K562 (cell line): ENCODE data around the gene DGKB. TPM values are rescaled to one million over a fixed set of nuclear protein-coding genes. Genes with fewer than 3 reads are reported as not detected.

ENCODE experiments used
- ATAC-seq: fragments of 200-7000 bp; cut with Tn5 transposase; 3 replicates; pipeline ENCODE4 v1.9.1; 2020; ENCODE audit warnings: moderate library complexity
- BruUV-seq: library from RNA; stranded (reverse); fragments of 400-500 nt; replicated peaks from 2 replicates; lab custom pipeline; 2021; lab: Mats Ljungman, UMichigan
- CTCF ChIA-PET: fragments of 300-600 bp; formaldehyde crosslinking; extraction: SDS; loops from one replicate; lab custom pipeline; 2021; ENCODE audit warnings: low intra/inter-chr PET ratio; lab: Yijun Ruan, JAX
- POLR2A ChIA-PET: fragments of 300-600, 350-650 bp; sonication (Branson Sonifier 250); formaldehyde crosslinking; extraction: SDS; loops from one replicate; lab custom pipeline; 2021; ENCODE audit warnings: antibody characterized with exemption, inconsistent platforms; lab: Yijun Ruan, JAX
- DNase-seq, 4 experiments: peaks; one replicate each; pipeline versions ENCODE4 v3.0.0 to v3.0.0-alpha.2; 2011 to 2018; ENCODE audit warnings: low spot score in 3 of 4, mixed read lengths in 3 of 4; ENCODE audit errors: extremely low read depth in 1 of 4
- FAIRE-seq: peaks from 2 replicates; lab custom pipeline; 2011; peaks lifted over from hg19 to GRCh38; lab: Jason Lieb, UNC
- H2AFZ ChIP-seq: 2 replicates; pipeline ENCODE4 v1.6.0; 2011; ENCODE audit warnings: low read depth, low read length, control low read depth, inconsistent platforms
- H3K27ac ChIP-seq: fragments of 200-600 bp; 3 replicates; pipeline ENCODE4 v1.8.0; 2011; ENCODE audit warnings: low read depth, mild to moderate bottlenecking, control low read depth, inconsistent platforms, low read length, moderate library complexity, mixed read lengths; ENCODE audit errors: extremely low read depth
- H3K27me3 ChIP-seq, 2 experiments: fragments of 300-600 bp in 1 of 2; 2 replicates in 1 of 2; 3 replicates in 1 of 2; pipeline versions ENCODE4 v1.6.0 to v1.8.0; 2011; ENCODE audit warnings: inconsistent platforms in 2 of 2, low read length in 2 of 2, mild to moderate bottlenecking in 1 of 2, mixed read lengths in 1 of 2, moderate library complexity in 1 of 2; ENCODE audit not compliant: control insufficient read depth in 2 of 2, insufficient read depth in 2 of 2
- H3K36me3 ChIP-seq: fragments of 300-600 bp; 3 replicates; pipeline ENCODE4 v1.8.0; 2011; ENCODE audit warnings: mild to moderate bottlenecking, low read length, inconsistent platforms; ENCODE audit not compliant: control insufficient read depth, insufficient read depth
- H3K4me1 ChIP-seq, 2 experiments: fragments of 200-600 bp in 1 of 2; replicated peaks in 1 of 2; 2 replicates in 1 of 2; 3 replicates in 1 of 2; pipeline versions ENCODE4 v1.5.1 to v1.8.0; 2011; ENCODE audit warnings: inconsistent platforms in 2 of 2, low read length in 2 of 2, mild to moderate bottlenecking in 1 of 2, mixed read lengths in 1 of 2, moderate library complexity in 1 of 2; ENCODE audit not compliant: control insufficient read depth in 2 of 2, insufficient read depth in 2 of 2
- H3K4me2 ChIP-seq: 2 replicates; pipeline ENCODE4 v1.6.1; 2011; ENCODE audit warnings: low read length, control low read depth, inconsistent platforms, mixed read lengths; ENCODE audit not compliant: insufficient read depth
- H3K4me3 ChIP-seq: fragments of 200-600 bp; sonication (generic), shearing (Covaris generic); 2 replicates; pipeline ENCODE4 v1.5.1; 2016; ENCODE audit warnings: control low read depth, inconsistent platforms
- H3K79me2 ChIP-seq: fragments of 200-600 bp; 3 replicates; pipeline ENCODE4 v1.8.0; 2011; ENCODE audit warnings: low read length, inconsistent platforms; ENCODE audit not compliant: control insufficient read depth, insufficient read depth
- H3K9ac ChIP-seq, 2 experiments: 2 replicates each; pipeline versions ENCODE4 v1.6.0 to v1.6.1; 2011; ENCODE audit warnings: low read depth in 2 of 2, low read length in 2 of 2, control low read depth in 1 of 2, inconsistent platforms in 1 of 2, mild to moderate bottlenecking in 1 of 2, mixed read lengths in 1 of 2; ENCODE audit not compliant: insufficient read depth in 1 of 2
- H3K9me1 ChIP-seq: one replicate; pipeline ENCODE4 v1.6.0; 2011; ENCODE audit warnings: inconsistent platforms, mild to moderate bottlenecking, low read length, moderate library complexity; ENCODE audit not compliant: control insufficient read depth, insufficient read depth
- H3K9me3 ChIP-seq: replicated peaks from 2 replicates; pipeline ENCODE4 v1.5.1; 2011; ENCODE audit warnings: low read depth, low read length, inconsistent platforms; ENCODE audit not compliant: control insufficient read depth, insufficient read depth
- H4K20me1 ChIP-seq: replicated peaks from 2 replicates; pipeline ENCODE4 v1.6.1; 2011; ENCODE audit warnings: low read length, inconsistent platforms, mixed read lengths; ENCODE audit not compliant: control insufficient read depth, insufficient read depth
- FOS ChIP-seq: IDR thresholded peaks from 3 replicates; pipeline ENCODE4 v1.6.1; 2011; ENCODE audit not compliant: insufficient read length; ENCODE audit errors: extremely low read depth
- HDAC6 ChIP-seq: IDR thresholded peaks from 2 replicates; pipeline ENCODE4 v1.6.1; 2012; ENCODE audit warnings: low read depth, mild to moderate bottlenecking, control low read depth, inconsistent platforms, low read length, moderate library complexity
- HIVEP1 ChIP-seq: fragments of 250-450 bp; sonication (Bioruptor Pico); IDR thresholded peaks from 2 replicates; pipeline ENCODE4 v1.4.0; 2020; ENCODE audit warnings: mild to moderate bottlenecking
- LCOR ChIP-seq: sonication (generic); formaldehyde crosslinking; IDR thresholded peaks from 2 replicates; pipeline ENCODE4 v1.8.0; 2022; ENCODE audit warnings: mild to moderate bottlenecking, missing genetic modification reagents
- MCM3 ChIP-seq: fragments of 450-650 bp; IDR thresholded peaks from 2 replicates; pipeline ENCODE4 v1.6.1; 2016
- MEIS2 ChIP-seq: fragments of 450-650 bp; IDR thresholded peaks from 2 replicates; pipeline ENCODE4 v1.6.1; 2014; ENCODE audit warnings: mild to moderate bottlenecking; ENCODE audit not compliant: partially characterized antibody
- MTA2 ChIP-seq: fragments of 450-650 bp; IDR thresholded peaks from 2 replicates; pipeline ENCODE4 v1.6.1; 2016; ENCODE audit warnings: low read depth
- MXI1 ChIP-seq: IDR thresholded peaks from 2 replicates; pipeline ENCODE4 v1.6.1; 2011; ENCODE audit warnings: low read depth, mild to moderate bottlenecking, improper control_type of control experiment, low read length
- NFE2L1 ChIP-seq: fragments of 450-650 bp; IDR thresholded peaks from 2 replicates; pipeline ENCODE4 v1.6.1; 2016; ENCODE audit warnings: missing genetic modification characterization, low read depth, mild to moderate bottlenecking, missing compliant biosample characterization, moderate library complexity, borderline replicate concordance
- RREB1 ChIP-seq: fragments of 250-450 bp; sonication (Bioruptor Pico); IDR thresholded peaks from 2 replicates; pipeline ENCODE4 v1.4.0; 2020
- SAFB2 ChIP-seq: fragments of 200-400 bp; formaldehyde crosslinking; IDR thresholded peaks from 2 replicates; pipeline ENCODE4 v1.6.1; 2018; ENCODE audit warnings: borderline replicate concordance, low read length, low read depth, moderate library complexity; ENCODE audit not compliant: severe bottlenecking
- TCF15 ChIP-seq: fragments of 250-450 bp; sonication (Bioruptor Pico); IDR thresholded peaks from 2 replicates; pipeline ENCODE4 v1.8.0; 2022; ENCODE audit warnings: moderate library complexity, mild to moderate bottlenecking, inconsistent platforms
- THRB ChIP-seq: fragments of 450-650 bp; formaldehyde crosslinking; conservative IDR thresholded peaks from 2 replicates; pipeline ENCODE4 v1.4.0; 2022; ENCODE audit warnings: mild to moderate bottlenecking, missing genetic modification characterization
- VEZF1 ChIP-seq: fragments of 200-800 bp; sonication (Bioruptor generic); IDR thresholded peaks from 2 replicates; pipeline ENCODE4 v1.6.1; 2017; ENCODE audit warnings: missing genetic modification characterization, missing compliant biosample characterization
- ZBTB17 ChIP-seq: fragments of 450-650 bp; formaldehyde crosslinking; IDR thresholded peaks from 2 replicates; pipeline ENCODE4 v1.4.0; 2020; ENCODE audit warnings: mild to moderate bottlenecking
- ZNF696 ChIP-seq: fragments of 250-450 bp; sonication (Bioruptor Pico); conservative IDR thresholded peaks from 2 replicates; pipeline ENCODE4 v1.4.0; 2020; ENCODE audit warnings: mild to moderate bottlenecking, moderate library complexity
- WGBS: fragments of 100-300 bp; shearing (Covaris generic); methylation state at CpG from one replicate; pipeline ENCODE4 v1.1.6; 2016; ENCODE audit warnings: low coverage, mixed read lengths; ENCODE audit not compliant: insufficient coverage; ENCODE audit errors: missing lambda C conversion rate; 5-methylcytosine and 5-hydroxymethylcytosine counted together
- in situ Hi-C: fragments of 300-500 bp; cut with MboI; formaldehyde crosslinking; loops from 4 replicates; pipeline ENCODE4 v1.15.0; 2018; ENCODE audit warnings: inconsistent platforms, mixed read lengths
- intact Hi-C: fragments of 100-400 bp; cut with micrococcal nuclease; formaldehyde crosslinking; loops from 2 replicates; pipeline ENCODE4 v1.14.2; 2022
- polyA plus RNA-seq, 8 experiments: library from polyadenylated mRNA; depleted of rRNA in 4 of 8; stranded (reverse) in 5 of 8; unstranded in 3 of 8; fragments of >200 nt; fragmentation: Nextera tagmentation in 2 of 8; fragmentation: Illumina TruSeq in 1 of 8; extraction: Ambion mirVana in 2 of 8; extraction: Trizol in 1 of 8; gene quantifications; 2 replicates each; pipeline versions ENCODE4 v1.2.1 to v1.2.3, GENCODE V29; 2011 to 2014; ENCODE audit warnings: inconsistent platforms in 1 of 8, missing spikeins in 1 of 8
- total RNA-seq, 7 experiments: library from RNA; depleted of rRNA in 6 of 7; stranded (reverse); fragments of >200 nt in 6 of 7; fragmentation: Illumina TruSeq in 2 of 7; extraction: Trizol in 2 of 7; gene quantifications; 2 replicates each; pipeline versions ENCODE4 v1.2.1 to v1.2.3, GENCODE V29; 2011 to 2021; ENCODE audit warnings: low replicate concordance in 1 of 7

The DGKB gene
- total and polyA plus RNA-seq, 9 of the 15 experiments (the other 6 are each of a cell fraction or from before 2014, with no cell fraction given), result 0.01 TPM; not detected in 8

GRCh38 chr7:14380881-14381280, 521.7 kb downstream of the DGKB start:
- no peaks in the 10 kb centered on the region for H3K9me1 ChIP-seq
- WGBS, result 3% methylated on average over 3 of the region's 3 CpGs
- no peaks in the 10 kb centered on the region for H3K9me3 ChIP-seq
- no peak overlapping the region for H3K27ac ChIP-seq
- H3K9ac ChIP-seq, result no peak overlapping the region
- H3K4me3 ChIP-seq, result no peak overlapping the region
- H3K79me2 ChIP-seq, result no peaks in the 10 kb centered on the region
- no peaks in the 10 kb centered on the region for H4K20me1 ChIP-seq
- intact Hi-C loops, result no loop called here
- no TSS peak for BruUV-seq
- CTCF ChIA-PET, result no interaction called here
- H3K27me3 ChIP-seq, result no peaks in the 10 kb centered on the region
- DNase-seq (no peak), ATAC-seq (no peak), FAIRE-seq (no peak)
- no peak overlapping the region for H2AFZ ChIP-seq
- no peak overlapping the region for H3K4me2 ChIP-seq
- H3K36me3 ChIP-seq, result no peaks in the 10 kb centered on the region
- in situ Hi-C loops, result no loop called here
- POLR2A ChIA-PET, result no interaction called here
- no peaks in the 10 kb centered on the region for H3K4me1 ChIP-seq
- TF ChIP-seq VEZF1 (no peak), RREB1 (no peak), MEIS2 (no peak), ZBTB17 (CRISPR knock-in tag) (no peak), LCOR (CRISPR knock-in tag) (no peak), SAFB2 (no peak), ZNF696 (no peak), MXI1 (no peak), MTA2 (no peak), HIVEP1 (CRISPR knock-in tag) (no peak), THRB (no peak), HDAC6 (no peak), MCM3 (no peak), FOS (no peak), TCF15 (CRISPR knock-in tag) (no peak), NFE2L1 (tag) (no peak)
